Neural progenitor cell (in vitro differentiated cells): Measurements from ENCODE around the gene ANKRD36B.
"Not testable (repeated sequence)": the region's sequence is repeated elsewhere in the genome, so short reads cannot be mapped to it uniquely, and the experiment has no call there.

Source experiments
- CTCF ChIP-seq: fragments of 200-600 bp; sonication (generic); IDR thresholded peaks from 2 replicates; pipeline ENCODE4 v1.5.1; 2017; ENCODE audit warnings: antibody characterized with exemption, mild to moderate bottlenecking
- EZH2 ChIP-seq: fragments of 200-600 bp; sonication (generic); IDR thresholded peaks from 2 replicates; pipeline ENCODE4 v1.6.1; 2017; ENCODE audit warnings: antibody characterized with exemption, mild to moderate bottlenecking, moderate library complexity
- EZH2phosphoT487 ChIP-seq: fragments of 200-600 bp; sonication (generic); IDR thresholded peaks from 2 replicates; pipeline ENCODE4 v1.6.1; 2017; ENCODE audit warnings: antibody characterized with exemption

- not testable (repeated sequence) for TF ChIP-seq CTCF, EZH2, EZH2phosphoT487
These were observed 94.0 kb downstream of the ANKRD36B start for GRCh38 chr2:97495651-97496050.
